ENCODE results near the gene CACNA1F.

DNA sequence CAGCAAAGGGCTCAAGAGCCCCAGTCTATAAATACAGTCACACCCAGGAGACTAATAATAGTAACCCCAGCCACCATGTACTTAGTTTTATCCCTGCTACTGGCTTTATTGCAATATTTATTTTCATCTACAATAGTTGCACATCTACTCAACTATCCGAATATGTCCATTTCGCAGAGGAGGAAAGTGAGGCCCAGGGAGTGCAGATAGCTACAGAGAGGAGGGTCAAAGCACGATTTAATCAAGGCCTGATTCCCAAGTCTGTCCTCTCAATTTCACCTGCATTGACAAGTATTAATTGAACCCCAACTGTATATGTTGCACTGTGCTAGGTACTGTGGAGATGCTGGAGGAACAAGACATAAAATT is 65.4 kb downstream of the CACNA1F start:
- TF ChIP-seq EZH2phosphoT487 (conservative IDR thresholded peaks at IDR 0.05; ENCODE audit: low read length): no peak
- TF ChIP-seq, protein P1, sequence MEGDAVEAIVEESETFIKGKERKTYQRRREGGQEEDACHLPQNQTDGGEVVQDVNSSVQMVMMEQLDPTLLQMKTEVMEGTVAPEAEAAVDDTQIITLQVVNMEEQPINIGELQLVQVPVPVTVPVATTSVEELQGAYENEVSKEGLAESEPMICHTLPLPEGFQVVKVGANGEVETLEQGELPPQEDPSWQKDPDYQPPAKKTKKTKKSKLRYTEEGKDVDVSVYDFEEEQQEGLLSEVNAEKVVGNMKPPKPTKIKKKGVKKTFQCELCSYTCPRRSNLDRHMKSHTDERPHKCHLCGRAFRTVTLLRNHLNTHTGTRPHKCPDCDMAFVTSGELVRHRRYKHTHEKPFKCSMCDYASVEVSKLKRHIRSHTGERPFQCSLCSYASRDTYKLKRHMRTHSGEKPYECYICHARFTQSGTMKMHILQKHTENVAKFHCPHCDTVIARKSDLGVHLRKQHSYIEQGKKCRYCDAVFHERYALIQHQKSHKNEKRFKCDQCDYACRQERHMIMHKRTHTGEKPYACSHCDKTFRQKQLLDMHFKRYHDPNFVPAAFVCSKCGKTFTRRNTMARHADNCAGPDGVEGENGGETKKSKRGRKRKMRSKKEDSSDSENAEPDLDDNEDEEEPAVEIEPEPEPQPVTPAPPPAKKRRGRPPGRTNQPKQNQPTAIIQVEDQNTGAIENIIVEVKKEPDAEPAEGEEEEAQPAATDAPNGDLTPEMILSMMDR (IDR thresholded peaks at IDR 0.05; ENCODE audit: insufficient read depth, low read length, poor library complexity, severe bottlenecking): no peak

All from SU-DHL-6 (cell line).